NT2/D1 (cell line): ENCODE data around the gene GNAQ.

ENCODE experiments used
- DNase-seq: peaks from one replicate; pipeline ENCODE4 v3.0.0-alpha.2; 2011; ENCODE audit warnings: low read depth, low spot score
- H3K27me3 ChIP-seq: 2 replicates; pipeline ENCODE4 v1.6.0; 2011; ENCODE audit warnings: mild to moderate bottlenecking; ENCODE audit not compliant: insufficient read length, insufficient read depth
- H3K36me3 ChIP-seq: 2 replicates; pipeline ENCODE4 v1.6.1; 2011; ENCODE audit warnings: mild to moderate bottlenecking, low read length, mixed read lengths; ENCODE audit not compliant: insufficient read depth, insufficient read length
- H3K4me1 ChIP-seq: 2 replicates; pipeline ENCODE4 v1.5.1; 2011; ENCODE audit not compliant: insufficient read depth, insufficient read length
- H3K4me3 ChIP-seq: 2 replicates; pipeline ENCODE4 v1.5.1; 2011; ENCODE audit warnings: low read depth; ENCODE audit not compliant: insufficient read length
- H3K9ac ChIP-seq: 2 replicates; pipeline ENCODE4 v1.6.0; 2011; ENCODE audit warnings: low read depth; ENCODE audit not compliant: insufficient read length
- H3K9me3 ChIP-seq: 2 replicates; pipeline ENCODE4 v1.5.1; 2011; ENCODE audit warnings: mild to moderate bottlenecking, low read length; ENCODE audit not compliant: insufficient read depth
- SUZ12 ChIP-seq: IDR thresholded peaks from 2 replicates; pipeline ENCODE4 v1.6.1; 2011; ENCODE audit not compliant: insufficient read length, insufficient read depth; ENCODE audit errors: extremely low read depth
- YY1 ChIP-seq: IDR thresholded peaks from 2 replicates; pipeline ENCODE4 v1.6.1; 2011; ENCODE audit not compliant: insufficient read length, insufficient read depth
- ZNF274 ChIP-seq: IDR thresholded peaks from 2 replicates; pipeline ENCODE4 v1.6.1; 2011; ENCODE audit warnings: mild to moderate bottlenecking, low read depth, low read length

The GNAQ gene

DNA sequence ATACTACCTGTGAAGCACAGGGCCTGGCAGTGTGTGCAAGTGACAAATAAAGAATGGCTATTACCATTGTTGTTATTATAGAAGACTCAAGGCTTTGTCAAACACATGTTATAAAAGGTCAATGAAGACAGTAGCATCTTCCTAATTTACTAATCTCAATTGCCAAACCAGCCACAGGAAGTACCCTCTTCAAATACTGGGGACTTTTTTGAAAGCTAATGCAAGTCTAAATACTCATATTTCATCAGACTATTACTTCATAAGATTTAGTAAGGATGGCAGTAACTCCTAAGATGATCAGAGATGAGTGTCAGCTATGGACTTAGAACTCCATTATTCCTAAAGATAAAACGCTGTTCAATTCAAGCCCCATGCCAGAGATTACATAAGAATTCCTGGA is 43.0 kb downstream of the GNAQ start:
- no peak for TF ChIP-seq ZNF274
- H3K4me1 ChIP-seq, result no peaks in the 10 kb centered on the region
- no peak for DNase-seq
- H3K9me3 ChIP-seq, result no peaks in the 10 kb centered on the region; the same call in 1 of the 2 replicates
- no peak overlapping the region for H3K4me3 ChIP-seq
- H3K27me3 ChIP-seq, result no peaks in the 10 kb centered on the region
- H3K36me3 ChIP-seq, result no peaks in the 10 kb centered on the region
- no peak overlapping the region for H3K9ac ChIP-seq

DNA sequence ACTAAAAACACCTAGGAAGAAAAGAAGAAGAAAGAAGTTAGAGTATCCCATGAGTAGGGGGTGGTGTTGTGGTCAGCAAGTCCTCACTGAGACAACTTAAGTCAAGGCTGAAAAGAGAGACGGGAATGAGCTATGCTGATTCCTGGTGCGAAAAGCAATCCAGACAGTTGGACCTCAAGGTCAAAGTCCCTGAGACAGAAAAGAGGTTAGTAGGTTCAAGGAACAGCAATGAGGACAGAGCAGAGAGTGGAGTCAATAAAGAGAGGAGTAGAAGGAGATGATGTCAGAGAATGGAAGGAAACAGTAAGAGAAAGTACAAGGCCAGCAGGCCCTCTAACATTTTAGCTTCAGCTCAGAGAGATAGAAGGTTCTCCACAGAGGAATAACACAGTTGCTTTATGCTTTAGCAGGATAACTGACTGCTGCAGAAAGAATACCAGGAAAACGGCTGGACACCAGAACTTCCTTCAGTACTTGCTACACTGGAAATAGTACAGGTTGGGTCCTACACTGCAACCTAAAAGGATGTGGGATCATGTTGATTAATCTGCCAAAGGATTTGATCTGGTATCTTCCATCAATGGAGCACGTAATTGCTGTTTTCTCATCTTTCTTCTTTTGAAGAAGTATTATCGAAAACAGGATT is 43.6 kb downstream of the GNAQ start:
- no peaks in the 10 kb centered on the region for H3K27me3 ChIP-seq
- H3K36me3 ChIP-seq, result no peaks in the 10 kb centered on the region
- H3K9me3 ChIP-seq, result no peaks in the 10 kb centered on the region; the same call in 1 of the 2 replicates
- no peak overlapping the region for H3K9ac ChIP-seq
- no peak overlapping the region for H3K4me3 ChIP-seq
- DNase-seq, result no peak
- no peak for TF ChIP-seq SUZ12
- TF ChIP-seq ZNF274, result no peak
- no peak for TF ChIP-seq YY1
- no peaks in the 10 kb centered on the region for H3K4me1 ChIP-seq

DNA sequence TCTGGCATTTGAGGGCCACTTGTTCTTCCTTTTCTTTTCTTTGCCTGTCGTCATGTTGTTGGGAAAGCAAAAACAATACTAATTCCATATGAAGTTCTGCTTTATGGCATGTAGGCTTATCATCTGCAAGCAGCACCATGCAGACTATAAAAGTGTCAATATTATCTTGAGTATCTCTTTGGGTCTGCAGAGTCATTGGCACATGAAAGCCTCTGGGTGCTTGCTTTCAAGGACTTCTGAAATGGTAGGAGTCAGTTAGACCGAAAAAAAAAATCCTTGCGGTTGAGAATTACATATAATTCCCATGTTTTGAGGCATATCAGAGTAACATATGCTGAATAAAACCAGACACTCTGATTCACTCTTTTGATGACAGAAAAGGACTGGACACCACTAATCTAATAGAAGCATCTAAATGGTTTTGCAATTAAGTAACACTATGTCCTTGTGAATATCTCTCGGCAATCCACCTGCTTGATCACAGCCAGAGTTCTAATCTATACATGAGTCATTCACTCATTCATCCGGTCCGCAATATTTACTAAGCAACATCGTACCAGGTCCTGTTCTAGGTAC is 44.4 kb downstream of the GNAQ start:
- H3K4me3 ChIP-seq, result no peak overlapping the region
- no peak for DNase-seq
- no peaks in the 10 kb centered on the region for H3K36me3 ChIP-seq
- no peaks in the 10 kb centered on the region for H3K4me1 ChIP-seq
- TF ChIP-seq SUZ12 (no peak), YY1 (no peak), ZNF274 (no peak)
- H3K9ac ChIP-seq, result no peak overlapping the region
- H3K27me3 ChIP-seq, result no peaks in the 10 kb centered on the region
- H3K9me3 ChIP-seq, result no peaks in the 10 kb centered on the region

DNA sequence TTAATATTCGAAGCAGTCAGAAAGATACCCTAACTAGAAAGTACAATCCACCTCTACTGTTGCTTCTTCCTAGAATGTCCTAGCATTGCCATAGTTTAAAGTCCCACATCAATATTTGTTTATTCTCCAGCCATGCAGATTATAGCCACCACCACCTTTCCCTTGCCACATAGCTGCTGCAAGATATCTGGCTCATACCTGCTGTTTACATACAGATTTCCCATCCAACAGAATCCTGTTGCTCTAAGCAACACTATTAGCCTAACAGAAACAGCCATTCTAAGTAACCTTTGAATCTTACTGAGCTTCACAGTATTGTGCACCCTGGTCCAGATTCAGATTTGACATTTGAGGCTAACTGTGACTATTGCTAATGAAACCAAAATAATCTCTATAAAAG is 45.6 kb downstream of the GNAQ start:
- DNase-seq, result no peak
- Histone ChIP-seq H3K4me3 (no peak overlapping the region), H3K36me3 (no peaks in the 10 kb centered on the region), H3K27me3 (no peaks in the 10 kb centered on the region), H3K9me3 (no peaks in the 10 kb centered on the region), H3K4me1 (no peaks in the 10 kb centered on the region), H3K9ac (no peak overlapping the region)
- TF ChIP-seq SUZ12 (no peak), ZNF274 (no peak), YY1 (no peak)

DNA sequence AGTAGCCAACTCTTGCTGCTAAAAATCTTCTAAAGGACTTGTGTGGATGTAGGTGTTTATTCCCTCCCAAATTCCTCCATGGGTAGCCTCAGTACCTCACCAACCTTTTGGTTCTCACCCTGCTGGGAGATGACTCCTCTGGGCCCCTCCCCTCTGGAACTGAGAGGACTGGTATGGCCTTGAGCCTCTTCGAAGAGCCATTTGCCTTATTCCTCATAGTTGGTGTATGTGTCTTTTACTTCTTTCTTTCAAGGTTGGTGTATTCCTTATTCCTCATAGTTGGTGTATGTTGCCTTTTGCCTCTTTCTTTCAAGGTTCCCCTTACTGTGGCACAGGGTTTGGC is 48.3 kb downstream of the GNAQ start:
- peaks cover 5% of the 10 kb centered on the region for H3K36me3 ChIP-seq
- H3K9ac ChIP-seq, result no peak overlapping the region
- H3K4me1 ChIP-seq, result no peaks in the 10 kb centered on the region
- H3K4me3 ChIP-seq, result no peak overlapping the region
- no peak for DNase-seq
- TF ChIP-seq SUZ12 (no peak), YY1 (no peak)
- H3K9me3 ChIP-seq, result no peaks in the 10 kb centered on the region
- H3K27me3 ChIP-seq, result no peaks in the 10 kb centered on the region

- peaks cover 5% of the 10 kb centered on the region for H3K36me3 ChIP-seq
- no peak overlapping the region for H3K4me3 ChIP-seq
- no peaks in the 10 kb centered on the region for H3K4me1 ChIP-seq
- TF ChIP-seq YY1, result no peak
- TF ChIP-seq SUZ12, result no peak
- no peak for TF ChIP-seq ZNF274
- no peak for DNase-seq
- H3K9me3 ChIP-seq, result no peaks in the 10 kb centered on the region
- H3K27me3 ChIP-seq, result no peaks in the 10 kb centered on the region
- H3K9ac ChIP-seq, result no peak overlapping the region
Observed at GRCh38 chr9:77982581-77983319, 48.9 kb downstream of the GNAQ start.

- no peak for TF ChIP-seq ZNF274
- TF ChIP-seq YY1, result no peak
- TF ChIP-seq SUZ12, result no peak
- no peaks in the 10 kb centered on the region for H3K4me1 ChIP-seq
- DNase-seq, result no peak
- H3K36me3 ChIP-seq, result peaks cover 5% of the 10 kb centered on the region
- H3K4me3 ChIP-seq, result no peak overlapping the region
- H3K27me3 ChIP-seq, result no peaks in the 10 kb centered on the region
- no peaks in the 10 kb centered on the region for H3K9me3 ChIP-seq
- H3K9ac ChIP-seq, result no peak overlapping the region
Observed at GRCh38 chr9:77981907-77982306, 49.7 kb downstream of the GNAQ start.
